Stimulated activated CD4-positive, alpha-beta T cell treated with anti-CD3 and anti-CD28 coated beads, TNF-alpha, amount 100 ng/mL, for 24 hours (primary cell): ENCODE results near the gene MSH5.

Experiments
- DNase-seq, 3 experiments: peaks; one replicate each; pipeline ENCODE4 v3.0.0-alpha.2; 2020; ENCODE audit warnings: low read depth in 3 of 3

MSH5 gene

GRCh38 chr6:31760790-31761189, 21.0 kb downstream of the MSH5 start:
- DNase-seq = no peak

- no peak for DNase-seq
Observed at GRCh38 chr6:31761343-31761742, 21.5 kb downstream of the MSH5 start.

DNA sequence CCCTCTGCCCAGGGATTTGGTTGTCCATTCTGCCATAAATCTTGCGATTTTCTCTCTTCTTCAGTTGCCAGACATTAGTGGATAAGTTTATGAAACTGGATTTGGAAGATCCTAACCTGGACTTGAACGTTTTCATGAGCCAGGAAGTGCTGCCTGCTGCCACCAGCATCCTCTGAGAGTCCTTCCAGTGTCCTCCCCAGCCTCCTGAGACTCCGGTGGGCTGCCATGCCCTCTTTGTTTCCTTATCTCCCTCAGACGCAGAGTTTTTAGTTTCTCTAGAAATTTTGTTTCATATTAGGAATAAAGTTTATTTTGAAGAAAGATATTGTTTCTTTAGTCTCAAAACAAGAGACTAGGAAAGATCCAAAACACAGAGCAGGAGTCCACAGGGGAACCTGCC, 22.6 kb downstream of the MSH5 start, which contains the start of gene SAPCD1:
Gene SAPCD1, plus strand, starts transcription at position 301 of the 400 bp plus-strand sequence. CDS start 399 bp downstream, outside the sequence.
- DNase-seq = no peak

GRCh38 chr6:31762878-31763618, 23.2 kb downstream of the MSH5 start:
- no peak for DNase-seq

DNA sequence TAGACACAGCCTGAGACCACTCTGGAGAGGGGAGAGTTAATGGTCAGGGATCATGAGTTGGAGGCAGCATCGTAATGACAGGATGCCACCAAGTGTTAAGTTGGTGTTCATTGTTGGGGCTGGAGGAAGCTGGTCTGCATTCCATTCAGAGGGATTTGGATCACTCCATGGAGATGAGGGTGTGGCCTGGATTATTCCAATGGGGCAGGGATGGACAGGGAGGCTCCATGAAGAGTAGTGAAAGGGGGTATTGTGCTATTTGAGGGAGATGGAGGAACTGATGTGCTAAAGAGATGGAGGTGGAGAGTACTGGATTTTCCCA, 23.8 kb downstream of the MSH5 start:
- no peak for DNase-seq

GRCh38 chr6:31764198-31764597, 24.4 kb downstream of the MSH5 start:
- DNase-seq = no peak

DNA sequence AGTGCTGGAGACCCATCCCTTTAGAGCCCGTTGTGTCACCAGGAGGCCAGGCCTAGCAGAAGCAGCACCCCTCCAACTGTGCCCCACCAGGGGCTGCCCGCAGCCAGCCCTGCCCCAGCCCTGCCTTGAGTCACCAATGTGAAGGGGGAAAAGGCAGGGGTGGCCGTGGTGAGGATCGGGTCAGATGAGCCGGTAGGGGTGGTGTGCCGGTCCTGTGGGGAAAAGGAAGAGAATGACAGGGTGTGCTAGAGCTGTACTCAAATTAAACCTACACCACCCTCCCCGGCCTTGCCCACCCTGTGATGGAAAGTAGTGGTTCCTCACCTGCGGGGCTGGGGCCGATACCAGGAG, 25.7 kb downstream of the MSH5 start:
- DNase-seq = no peak

DNA sequence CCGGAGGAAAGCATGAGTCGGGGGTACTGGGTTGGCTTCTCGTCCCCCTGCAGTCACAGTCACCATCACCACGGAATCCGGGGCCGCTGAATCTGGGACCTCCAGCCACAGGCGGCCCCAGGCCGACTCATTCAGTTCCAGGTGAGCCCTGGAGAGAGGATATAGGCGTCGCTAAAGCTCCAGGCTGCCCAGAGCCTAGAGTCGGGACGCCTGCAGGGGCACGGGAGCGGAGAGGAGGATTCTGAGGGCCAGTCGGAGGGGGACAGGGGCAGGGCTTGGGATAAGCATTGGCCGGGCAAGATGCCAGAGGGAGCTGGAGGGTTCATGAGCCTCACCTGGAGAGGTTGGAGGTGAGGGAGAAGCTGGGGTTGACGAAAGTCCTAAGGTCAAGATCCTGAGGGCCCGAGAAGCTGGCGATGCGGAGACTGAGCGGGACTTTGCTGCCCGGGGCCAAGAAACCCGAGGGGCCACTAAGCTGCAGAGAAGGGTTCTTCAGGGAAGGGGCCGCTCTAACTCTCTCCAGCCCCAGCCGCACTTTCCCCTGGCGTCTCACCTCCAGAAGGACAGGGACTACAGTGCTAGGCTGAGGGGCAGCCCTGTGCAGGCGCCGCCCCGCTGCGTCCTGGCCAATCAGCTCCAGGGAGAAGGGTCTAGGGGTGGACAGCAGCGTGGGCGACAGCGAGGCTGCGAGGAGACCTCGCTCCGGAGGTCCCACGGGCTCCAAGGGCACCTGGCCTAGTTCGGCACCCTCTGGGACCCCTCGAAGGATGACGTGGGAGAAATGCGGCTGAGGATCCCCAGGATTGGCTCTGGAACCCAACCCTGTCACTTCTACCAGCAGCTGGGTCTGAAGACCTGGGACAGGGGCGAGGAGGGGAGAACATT, 26.3 kb downstream of the MSH5 start:
- DNase-seq = no peak

- no peak for DNase-seq
Observed at GRCh38 chr6:31767096-31767645, 27.4 kb downstream of the MSH5 start.

DNA sequence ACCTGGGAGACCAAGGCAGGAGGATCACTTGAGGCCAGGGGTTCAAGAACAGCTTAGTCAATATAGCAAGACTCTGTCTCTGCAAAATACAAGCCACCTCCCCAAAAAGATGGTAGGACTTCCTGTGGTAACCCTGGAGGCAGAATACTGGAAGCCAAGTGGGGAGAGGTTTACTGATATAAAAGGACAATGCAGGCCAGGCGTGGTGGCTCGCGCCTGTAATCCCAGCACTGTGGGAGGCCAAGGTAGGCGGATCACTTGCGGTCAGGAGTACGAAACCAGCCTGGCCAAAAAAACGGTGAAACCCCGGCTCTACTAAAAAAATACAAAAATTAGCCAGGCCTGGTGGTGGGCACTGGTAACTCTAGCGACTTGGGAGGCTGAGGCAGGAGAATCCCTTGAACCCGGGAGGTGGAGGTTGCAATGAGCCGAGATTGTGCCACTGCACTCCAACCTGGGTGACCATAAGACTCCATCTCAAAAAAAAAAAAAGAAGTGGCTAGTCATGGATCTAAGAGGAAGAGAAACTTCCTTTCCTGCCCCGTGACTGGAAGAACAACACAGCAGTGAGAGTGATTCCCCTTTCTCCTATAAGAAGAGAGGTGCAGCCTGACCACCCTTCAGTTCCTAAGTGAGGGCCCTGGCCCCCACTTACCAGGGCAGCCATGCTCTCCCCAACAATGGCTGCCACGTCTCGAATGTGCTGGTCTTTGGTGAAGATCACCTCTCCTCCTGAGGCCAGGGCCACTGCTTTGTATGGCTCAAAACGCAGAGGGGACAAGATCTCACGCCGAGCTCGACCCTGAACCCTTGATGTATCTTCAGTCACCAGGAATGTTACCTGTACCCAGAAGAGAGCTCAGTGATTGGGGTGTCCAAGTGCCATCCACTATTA, 28.8 kb downstream of the MSH5 start:
- DNase-seq = no peak

DNA sequence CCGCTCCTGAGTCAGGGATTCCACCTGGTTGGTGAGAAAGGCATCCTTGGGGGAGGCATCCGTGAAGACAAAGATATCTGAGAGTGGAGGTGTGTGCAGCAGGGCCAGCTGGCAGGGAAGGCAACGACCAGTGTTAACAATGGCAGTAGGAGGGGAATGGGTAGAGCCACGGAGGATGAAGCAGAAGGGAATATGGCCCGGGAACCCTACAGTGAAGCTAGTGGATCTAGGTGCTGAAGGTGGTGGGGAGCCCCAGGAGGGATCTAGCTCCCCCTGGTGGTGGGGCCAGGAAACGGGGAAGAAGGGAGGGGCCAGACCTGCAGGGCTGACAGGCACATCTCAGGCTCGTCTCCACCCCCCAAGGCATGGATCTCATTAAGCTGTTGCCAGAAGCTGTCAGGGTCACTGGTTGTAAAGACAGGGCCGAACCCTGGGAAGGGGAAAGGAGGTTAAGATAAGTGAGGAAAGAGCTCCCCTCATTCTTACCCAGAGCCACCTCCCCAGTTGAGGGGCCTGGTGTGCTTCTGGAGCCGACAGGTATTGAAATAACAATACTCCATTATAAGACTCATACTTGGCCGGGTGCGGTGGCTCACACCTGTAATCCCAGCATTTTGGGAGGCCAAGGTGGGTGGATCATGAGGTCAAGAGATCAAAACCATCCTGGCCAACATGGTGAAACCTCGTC, 30.0 kb downstream of the MSH5 start:
- peak; percentile 61 to 80 (median 74) for DNase-seq

DNA sequence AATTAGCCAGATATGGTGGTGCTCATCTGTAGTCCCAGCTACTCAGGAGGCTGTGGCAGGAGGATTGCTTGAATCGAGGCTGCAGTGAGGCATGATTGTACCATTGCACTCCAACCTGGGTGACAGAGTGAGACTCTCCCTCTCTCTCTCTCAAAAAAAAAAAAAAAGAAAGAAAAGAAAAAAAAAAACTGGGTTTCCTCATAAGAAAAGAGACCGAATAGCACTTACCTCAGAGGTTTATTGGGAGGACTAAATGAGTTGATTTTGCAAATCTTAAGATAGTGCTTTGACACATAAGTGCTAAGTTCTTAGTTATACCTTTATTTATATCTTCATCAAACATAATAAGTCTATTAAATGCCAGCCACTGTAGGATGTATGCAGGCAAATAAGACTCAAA, 31.1 kb downstream of the MSH5 start:
- DNase-seq = no peak

DNA sequence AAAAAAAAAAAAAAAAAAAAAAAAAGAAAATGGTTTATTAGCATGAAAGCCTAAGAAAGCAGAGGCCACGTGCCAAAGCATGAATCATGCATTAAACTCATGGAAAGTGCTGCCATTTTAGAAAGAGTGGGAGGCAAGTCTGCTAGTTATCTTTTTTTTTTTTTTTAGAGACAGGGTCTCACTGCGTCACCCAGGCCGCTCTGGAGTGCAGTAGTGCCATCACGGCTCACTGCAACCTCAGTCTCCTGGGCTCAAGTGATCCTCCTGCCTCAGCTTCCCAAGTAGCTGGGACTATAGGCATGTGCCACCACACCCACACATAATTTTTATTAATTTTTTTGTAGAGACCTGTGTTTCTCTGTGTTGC, 32.2 kb downstream of the MSH5 start:
- no peak for DNase-seq

DNA sequence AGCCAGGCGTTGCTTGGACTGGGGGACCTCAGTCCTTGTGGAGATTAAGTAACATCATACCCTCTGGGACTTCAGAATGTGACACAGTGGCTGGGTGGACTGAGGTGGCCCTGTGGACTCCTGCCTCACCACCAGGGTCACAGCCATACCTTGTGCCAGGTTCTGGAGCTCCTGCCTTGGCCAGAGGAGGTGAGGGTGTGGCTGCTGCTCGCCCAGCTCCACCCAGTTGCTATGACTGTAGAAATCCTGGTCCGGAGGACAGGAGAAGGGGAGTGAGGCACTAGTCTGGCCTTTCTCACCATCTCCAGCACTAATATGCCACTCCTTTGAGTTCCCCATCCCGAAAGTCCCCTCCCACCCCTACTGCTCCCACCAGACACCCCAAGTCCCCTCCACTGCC, 35.4 kb downstream of the MSH5 start:
- no peak for DNase-seq

DNA sequence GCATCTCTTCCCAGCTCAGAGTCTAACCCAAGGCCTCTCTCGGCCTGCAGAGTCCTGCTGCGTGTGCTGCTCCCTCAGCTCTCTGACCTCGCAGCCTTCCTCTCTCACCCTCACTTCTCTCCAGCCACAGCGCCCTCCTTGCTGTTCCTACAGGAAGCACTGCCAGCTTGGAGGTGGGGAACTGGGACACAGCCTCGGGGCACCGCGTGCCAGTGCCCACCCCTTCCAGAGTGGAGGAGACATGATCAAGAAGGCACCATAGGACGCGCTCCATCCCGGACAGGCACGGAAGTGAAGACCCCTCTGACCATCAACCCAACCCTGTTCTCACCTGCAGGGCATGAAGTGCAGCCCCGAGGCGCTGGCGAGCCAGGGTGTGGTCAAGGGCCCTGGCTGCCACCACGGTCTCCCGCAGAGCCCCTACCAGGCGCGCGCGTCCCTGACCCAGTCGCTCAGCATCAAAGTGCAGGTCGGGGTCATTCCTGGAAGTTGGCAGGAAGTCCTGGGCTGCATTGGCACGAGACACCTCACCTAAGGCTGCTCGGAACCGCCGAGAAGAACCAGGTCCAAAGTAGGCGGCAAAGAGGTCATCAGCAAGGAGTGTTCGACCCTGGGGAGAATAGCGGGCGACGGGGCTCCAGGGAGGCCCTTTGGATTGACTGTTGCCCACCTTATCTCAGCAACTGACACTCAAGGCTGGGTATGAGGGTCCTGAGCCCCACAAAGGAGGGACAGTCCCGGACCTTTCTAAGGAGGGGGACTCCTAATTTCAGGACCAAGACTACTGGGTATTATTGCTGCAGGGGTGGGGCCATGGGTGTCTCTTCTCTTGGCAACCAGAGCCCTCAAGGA, 36.1 kb downstream of the MSH5 start:
- DNase-seq = no peak

DNA sequence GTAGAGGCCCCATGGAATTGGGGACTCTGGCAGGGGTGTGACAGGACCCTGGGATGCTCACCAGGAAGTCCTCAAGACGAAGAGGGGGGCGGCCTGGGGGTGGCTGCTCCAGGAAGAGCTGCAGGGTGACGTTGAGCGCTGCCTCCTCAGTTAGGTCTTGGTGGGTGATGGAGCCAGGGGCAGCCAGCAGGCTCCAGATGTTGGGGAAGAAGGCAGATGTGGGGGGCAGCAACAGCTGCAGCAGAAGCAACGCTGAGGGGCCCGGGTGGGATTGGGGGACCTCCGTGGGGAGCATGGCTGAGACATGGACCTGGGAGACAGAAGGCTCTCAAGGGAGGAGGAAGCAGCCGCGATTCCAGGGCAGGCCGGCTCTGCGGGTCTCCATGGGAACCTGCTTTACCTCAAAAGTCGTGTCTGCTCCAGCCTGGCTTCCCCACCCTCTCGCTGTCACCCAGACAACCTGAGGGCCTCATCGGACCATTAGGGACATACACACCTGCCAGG, 36.7 kb downstream of the MSH5 start:
- DNase-seq = no peak

GRCh38 chr6:31776989-31777666, 37.3 kb downstream of the MSH5 start, which contains the start of gene VWA7:
Gene VWA7, minus strand, starts transcription at chr6:31777328. Its CDS starts 549 bp downstream, at chr6:31776779.
- DNase-seq = peak; percentile 44 to 82 (median 57)

GRCh38 chr6:31777667-31778050, 37.9 kb downstream of the MSH5 start:
- no peak for DNase-seq

- no peak for DNase-seq
Observed at GRCh38 chr6:31778193-31778592, 38.4 kb downstream of the MSH5 start.
